Bronchial epithelial cell (primary cell): ENCODE measurements around the gene CPXM2. TPM values are rescaled to one million over a fixed set of nuclear protein-coding genes. Genes with fewer than 3 reads are reported as not detected.

ENCODE experiments used
- DNase-seq: peaks from one replicate; pipeline ENCODE4 v3.0.0-alpha.2; 2010; ENCODE audit warnings: low read depth
- FAIRE-seq: peaks from 2 replicates; lab custom pipeline; 2011; peaks lifted over from hg19 to GRCh38; lab: Jason Lieb, UNC
- H3K27me3 ChIP-seq: 2 replicates; pipeline ENCODE4 v1.5.1; 2011; ENCODE audit warnings: low read length; ENCODE audit not compliant: control insufficient read depth, insufficient read depth
- H3K36me3 ChIP-seq: 2 replicates; pipeline ENCODE4 v1.5.1; 2011; ENCODE audit warnings: low read length; ENCODE audit not compliant: control insufficient read depth, insufficient read depth
- H3K4me3 ChIP-seq: 2 replicates; pipeline ENCODE4 v1.5.1; 2011; ENCODE audit warnings: mild to moderate bottlenecking, low read depth, low read length, control low read depth
- total RNA-seq: library from RNA; depleted of rRNA; stranded (reverse); fragments of >200 nt; gene quantifications from 2 replicates; pipeline ENCODE4 v1.2.1, GENCODE V29; 2014
- TF ChIP-seq, protein P1 (sequence below): IDR thresholded peaks from 2 replicates; pipeline ENCODE4 v1.5.1; 2011; ENCODE audit warnings: mild to moderate bottlenecking, moderate library complexity, low read length, control low read depth, inconsistent platforms; ENCODE audit not compliant: insufficient read depth, severe bottlenecking

CPXM2 gene
- total RNA-seq, 1 donor from 2014 or later: 0.26 TPM

DNA sequence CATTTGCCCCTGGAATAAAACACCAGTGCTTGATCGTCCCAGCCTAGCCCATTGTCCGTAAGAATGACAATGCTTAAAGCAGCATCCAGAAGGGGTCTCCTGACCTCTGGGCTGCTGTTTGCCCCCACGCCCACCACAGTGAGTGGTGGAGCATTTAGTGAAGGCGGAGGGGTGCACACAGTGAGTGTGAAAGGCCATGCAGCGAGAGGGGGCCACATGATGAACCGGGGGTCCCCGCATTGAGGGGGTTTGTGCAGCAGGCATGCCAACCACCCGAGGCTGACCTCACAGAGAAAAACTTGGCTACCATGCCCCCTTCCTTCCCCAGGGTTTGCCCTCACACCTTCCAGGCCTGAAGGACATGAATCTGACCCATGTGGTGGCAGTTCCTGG, 28.4 kb downstream of the CPXM2 start:
- no peaks in the 10 kb centered on the region for H3K27me3 ChIP-seq
- no peak for DNase-seq
- no peak overlapping the region for H3K4me3 ChIP-seq
- no peaks in the 10 kb centered on the region for H3K36me3 ChIP-seq
- FAIRE-seq: no peak
- TF ChIP-seq, protein P1, sequence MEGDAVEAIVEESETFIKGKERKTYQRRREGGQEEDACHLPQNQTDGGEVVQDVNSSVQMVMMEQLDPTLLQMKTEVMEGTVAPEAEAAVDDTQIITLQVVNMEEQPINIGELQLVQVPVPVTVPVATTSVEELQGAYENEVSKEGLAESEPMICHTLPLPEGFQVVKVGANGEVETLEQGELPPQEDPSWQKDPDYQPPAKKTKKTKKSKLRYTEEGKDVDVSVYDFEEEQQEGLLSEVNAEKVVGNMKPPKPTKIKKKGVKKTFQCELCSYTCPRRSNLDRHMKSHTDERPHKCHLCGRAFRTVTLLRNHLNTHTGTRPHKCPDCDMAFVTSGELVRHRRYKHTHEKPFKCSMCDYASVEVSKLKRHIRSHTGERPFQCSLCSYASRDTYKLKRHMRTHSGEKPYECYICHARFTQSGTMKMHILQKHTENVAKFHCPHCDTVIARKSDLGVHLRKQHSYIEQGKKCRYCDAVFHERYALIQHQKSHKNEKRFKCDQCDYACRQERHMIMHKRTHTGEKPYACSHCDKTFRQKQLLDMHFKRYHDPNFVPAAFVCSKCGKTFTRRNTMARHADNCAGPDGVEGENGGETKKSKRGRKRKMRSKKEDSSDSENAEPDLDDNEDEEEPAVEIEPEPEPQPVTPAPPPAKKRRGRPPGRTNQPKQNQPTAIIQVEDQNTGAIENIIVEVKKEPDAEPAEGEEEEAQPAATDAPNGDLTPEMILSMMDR: no peak

DNA sequence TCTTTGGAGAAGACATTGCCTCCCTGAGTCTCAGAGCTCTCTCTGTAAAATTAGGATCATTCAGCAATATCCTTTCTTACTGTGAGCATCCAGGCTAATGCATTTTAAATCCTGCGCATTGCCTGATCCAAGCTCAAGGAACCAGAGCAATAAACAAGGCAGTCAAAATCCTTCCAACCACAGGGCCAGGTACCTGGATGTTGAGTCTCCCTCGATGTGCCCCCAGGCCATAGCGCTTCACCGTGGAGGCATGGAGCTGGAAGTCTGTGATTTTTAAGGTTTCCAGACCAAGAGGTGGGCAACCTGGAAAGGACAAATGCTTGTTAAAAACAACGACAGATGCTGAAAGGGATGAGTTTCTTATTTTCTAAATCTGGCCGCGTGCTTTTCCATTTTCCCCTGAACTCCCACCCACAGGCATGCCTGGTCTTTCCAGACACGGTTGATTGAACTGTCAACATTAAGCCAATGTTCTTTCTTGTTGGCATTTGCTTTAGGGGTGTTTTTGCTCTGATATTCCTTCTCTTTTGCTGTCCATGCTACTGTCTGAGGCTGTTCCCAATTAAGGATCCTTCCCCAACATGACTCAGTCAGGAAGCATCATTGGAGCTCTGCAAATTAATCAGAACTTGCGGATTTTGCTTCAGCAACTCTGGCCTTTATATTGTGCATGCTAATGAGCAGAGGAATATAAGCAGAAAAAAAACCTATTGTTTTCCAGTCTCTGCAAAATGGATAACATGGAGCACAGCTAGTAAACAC, 29.0 kb downstream of the CPXM2 start:
- Histone ChIP-seq H3K36me3 (no peaks in the 10 kb centered on the region), H3K27me3 (no peaks in the 10 kb centered on the region), H3K4me3 (no peak overlapping the region)
- FAIRE-seq (peak; percentile 72), DNase-seq (no peak)
- TF ChIP-seq, protein P1: no peak

DNA sequence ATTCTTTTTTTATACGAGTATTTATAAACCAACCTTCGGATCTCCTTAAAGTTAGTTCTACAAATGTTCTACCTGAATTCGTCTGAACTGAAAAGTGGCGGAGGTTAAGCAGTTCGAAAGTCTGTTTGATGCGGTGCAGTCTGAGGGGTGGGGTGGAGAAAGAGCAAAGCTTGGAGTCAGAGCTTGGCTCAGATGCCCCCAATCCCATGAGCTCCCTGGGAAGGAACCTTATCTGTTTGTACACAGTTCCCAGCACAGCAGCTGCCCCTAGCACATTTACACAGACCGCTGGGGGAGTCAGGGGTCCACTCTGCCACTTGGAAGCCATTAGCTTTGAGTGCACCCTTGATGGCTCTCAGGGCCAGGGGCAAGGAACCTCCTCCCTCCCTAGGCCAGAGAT, 30.8 kb downstream of the CPXM2 start:
- Histone ChIP-seq H3K36me3 (no peaks in the 10 kb centered on the region), H3K27me3 (no peaks in the 10 kb centered on the region), H3K4me3 (no peak overlapping the region)
- DNase-seq: no peak
- TF ChIP-seq, protein P1: no peak
- no peak for FAIRE-seq

DNA sequence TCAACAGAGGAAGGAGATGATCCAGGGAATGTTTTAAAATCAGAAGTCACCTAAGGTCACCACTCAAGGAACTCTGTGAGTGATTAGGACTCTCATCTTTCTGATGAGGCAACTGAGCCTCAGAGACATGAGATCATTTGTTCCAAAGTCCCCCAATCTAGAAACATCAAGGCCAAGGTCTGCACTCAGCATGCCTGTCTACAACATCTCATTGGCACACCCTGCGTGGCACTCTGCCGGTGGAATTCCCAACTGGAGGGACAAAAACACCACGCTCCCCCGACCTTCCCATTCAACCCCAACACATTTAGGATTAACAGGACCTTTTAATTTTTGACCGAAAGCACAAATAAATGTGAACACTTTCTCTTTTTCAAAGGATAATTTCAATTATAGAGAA, 31.4 kb downstream of the CPXM2 start:
- no peak for DNase-seq
- FAIRE-seq: no peak
- H3K27me3 ChIP-seq: no peaks in the 10 kb centered on the region

DNA sequence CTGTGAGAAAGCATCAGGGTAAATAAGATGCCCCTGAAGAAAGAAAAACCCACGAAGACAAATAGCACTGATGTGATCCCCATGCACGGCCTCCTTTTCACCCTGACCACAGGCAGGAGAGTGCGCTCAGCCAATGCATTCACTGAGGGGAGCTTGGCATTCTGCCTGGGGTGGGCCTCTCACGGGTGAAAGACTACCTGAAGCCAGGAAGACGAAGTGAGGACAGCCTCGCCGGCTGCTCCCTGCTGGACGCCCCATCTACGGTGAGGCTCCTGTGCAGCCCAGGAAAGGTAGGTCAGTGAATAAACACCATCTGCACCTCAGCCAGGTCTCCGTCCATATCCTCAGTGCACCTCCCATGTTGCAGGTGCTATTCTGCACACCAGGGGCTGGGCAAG, 32.0 kb downstream of the CPXM2 start:
- H3K4me3 ChIP-seq: no peak overlapping the region
- H3K36me3 ChIP-seq: no peaks in the 10 kb centered on the region
- H3K27me3 ChIP-seq: no peaks in the 10 kb centered on the region
- TF ChIP-seq, protein P1: no peak
- FAIRE-seq (no peak), DNase-seq (no peak)

More for the DNA sequence above, 31.4 kb downstream of the CPXM2 start:
- no peak overlapping the region for H3K4me3 ChIP-seq
- no peaks in the 10 kb centered on the region for H3K36me3 ChIP-seq
- TF ChIP-seq, protein P1: no peak
